ENCODE results near the gene ROR1. TPM values are rescaled to one million over a fixed set of nuclear protein-coding genes. Genes with fewer than 3 reads are reported as not detected.
"Not testable (repeated sequence)": the region's sequence is repeated elsewhere in the genome, so short reads cannot be mapped to it uniquely, and the experiment has no call there.

The ROR1 gene
- total RNA-seq, 1 experiment from 2014 or later = 10.5 TPM

- no peak for DNase-seq (ENCODE audit: low read depth)
These were observed 15.0 kb upstream of the ROR1 start for GRCh38 chr1:63758791-63759190.

GRCh38 chr1:63759778-63760177 is 14.0 kb upstream of the ROR1 start:
- no peak for DNase-seq (ENCODE audit: low read depth)

- DNase-seq (ENCODE audit: low read depth) = no peak
These were observed 3.4 kb upstream of the ROR1 start for GRCh38 chr1:63770381-63770780.

GRCh38 chr1:63772201-63772600 is 1.6 kb upstream of the ROR1 start:
- DNase-seq (ENCODE audit: low read depth) = peak; percentile 19

GRCh38 chr1:63772876-63773275 is 941 bp upstream of the ROR1 start:
- no peak for DNase-seq (ENCODE audit: low read depth)

- DNase-seq (ENCODE audit: low read depth) = no peak
These were observed 362 bp upstream of the ROR1 start for GRCh38 chr1:63773496-63773814.

- peak; percentile 56 for DNase-seq (ENCODE audit: low read depth)
These were observed 1.0 kb downstream of the ROR1 start for GRCh38 chr1:63774617-63775417.

GRCh38 chr1:63775418-63776127 is 1.8 kb downstream of the ROR1 start:
- no peak for DNase-seq (ENCODE audit: low read depth)

GRCh38 chr1:63777286-63777685 is 3.5 kb downstream of the ROR1 start:
- no peak for DNase-seq (ENCODE audit: low read depth)

- no peak for DNase-seq (ENCODE audit: low read depth)
These were observed 4.4 kb downstream of the ROR1 start for GRCh38 chr1:63777965-63778880.

GRCh38 chr1:63779338-63780211 is 5.8 kb downstream of the ROR1 start:
- DNase-seq (ENCODE audit: low read depth) = no peak

GRCh38 chr1:63780565-63780964 is 6.7 kb downstream of the ROR1 start:
- DNase-seq (ENCODE audit: low read depth) = no peak

GRCh38 chr1:63782982-63783381 is 9.2 kb downstream of the ROR1 start:
- DNase-seq (ENCODE audit: low read depth) = no peak

GRCh38 chr1:63784083-63784482 is 10.3 kb downstream of the ROR1 start:
- DNase-seq (ENCODE audit: low read depth) = no peak

GRCh38 chr1:63784489-63785390 is 10.9 kb downstream of the ROR1 start:
- DNase-seq (ENCODE audit: low read depth) = no peak

GRCh38 chr1:63787270-63787669 is 13.5 kb downstream of the ROR1 start:
- not testable (repeated sequence) for DNase-seq (ENCODE audit: low read depth)

- no peak for DNase-seq (ENCODE audit: low read depth)
These were observed 14.1 kb downstream of the ROR1 start for GRCh38 chr1:63787875-63788274.

GRCh38 chr1:63789856-63790605 is 16.2 kb downstream of the ROR1 start:
- no peak for DNase-seq (ENCODE audit: low read depth)

GRCh38 chr1:63790989-63791388 is 17.2 kb downstream of the ROR1 start:
- DNase-seq (ENCODE audit: low read depth) = no peak

GRCh38 chr1:63792152-63792551 is 18.3 kb downstream of the ROR1 start:
- DNase-seq (ENCODE audit: low read depth) = no peak
